Non-pigmented ciliary epithelial cell (primary cell): Measurements from ENCODE around the gene ERC2.

Experiments used
- DNase-seq: peaks from one replicate; pipeline ENCODE4 v3.0.0-alpha.2; 2010; ENCODE audit warnings: low read depth

Gene ERC2

DNA sequence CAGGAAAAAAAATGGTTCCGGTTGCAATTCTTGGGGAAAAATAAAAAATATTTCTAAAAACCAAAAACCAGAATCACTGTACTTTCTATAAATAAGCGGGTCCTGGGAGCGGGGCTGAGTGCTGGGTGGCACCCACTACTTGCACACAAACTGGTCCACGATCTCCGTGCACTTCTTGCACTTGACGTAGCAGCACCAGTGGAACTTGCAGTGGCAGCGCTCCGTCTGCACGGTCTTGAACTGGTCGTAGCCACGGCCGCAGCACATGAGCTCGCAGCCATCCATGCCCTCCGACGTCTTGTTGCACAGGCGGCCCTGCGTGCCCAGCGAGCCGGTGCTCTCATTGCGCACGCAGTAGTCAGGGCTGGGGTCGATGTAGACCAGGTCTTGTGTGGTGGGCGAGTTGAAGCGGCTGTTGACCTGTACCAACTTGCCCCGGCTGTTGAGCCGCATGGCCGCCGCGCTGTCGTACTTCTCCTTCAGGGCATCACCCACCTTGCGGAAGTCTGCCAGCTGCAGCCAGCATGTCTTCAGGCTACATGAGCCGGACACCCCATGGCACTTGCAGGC, 998.2 kb downstream of the ERC2 start:
- DNase-seq = no peak

- no peak for DNase-seq
Measured at GRCh38 chr3:55468251-55468650, 1000.0 kb downstream of the ERC2 start.

GRCh38 chr3:55467099-55467498, 1001.2 kb downstream of the ERC2 start:
- no peak for DNase-seq

GRCh38 chr3:55466526-55466925, 1001.7 kb downstream of the ERC2 start:
- DNase-seq = no peak

DNA sequence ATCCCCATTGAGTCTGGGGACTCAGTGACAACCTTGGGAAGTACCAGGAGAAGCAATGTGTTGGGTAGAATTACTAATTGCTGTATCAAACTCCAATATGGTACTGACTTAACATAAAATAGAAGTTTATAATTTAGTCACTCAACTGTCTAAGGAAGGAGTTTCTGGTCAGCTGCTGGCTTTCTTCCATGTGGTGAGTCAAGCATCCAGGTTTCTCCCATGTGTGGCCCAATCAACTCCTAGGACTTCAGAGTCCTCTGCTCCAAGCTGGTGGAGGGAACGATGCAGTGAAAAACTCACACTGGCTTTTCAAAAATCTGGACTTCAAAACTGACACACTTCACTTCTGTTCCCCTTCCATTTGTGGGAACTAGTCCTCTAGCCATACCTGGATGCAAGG, 1006.4 kb downstream of the ERC2 start:
- DNase-seq = no peak

DNA sequence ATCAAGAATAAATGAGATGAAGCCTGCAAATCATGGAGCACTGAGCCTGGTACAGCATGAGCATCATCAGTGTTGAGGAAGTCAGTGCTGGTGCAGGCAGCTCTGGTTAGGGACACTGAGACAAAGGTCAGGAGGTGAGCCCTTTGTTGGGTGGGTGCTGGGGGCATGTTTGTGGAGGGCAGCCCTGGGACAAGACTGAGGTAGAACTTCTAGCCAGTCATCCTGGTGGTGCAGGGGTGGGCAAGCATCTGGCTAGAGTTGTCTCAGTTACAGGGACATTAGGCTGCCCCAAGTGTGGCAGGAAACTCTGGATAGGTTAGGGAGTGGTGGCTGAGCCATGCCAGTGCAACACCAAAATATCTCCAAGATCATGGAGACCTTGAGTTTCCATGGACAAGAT, 1008.4 kb downstream of the ERC2 start:
- DNase-seq = no peak
